ENCODE data around the gene SMTNL2. TPM values are rescaled to one million over a fixed set of nuclear protein-coding genes. Genes with fewer than 3 reads are reported as not detected.
A peak's percentile ranks its signal among the peaks of the same experiment; 100 is the strongest.

Gene SMTNL2
- total RNA-seq, 1 experiment from 2014 or later: 2.9 TPM

GRCh38 chr17:4544135-4544950, 40.0 kb upstream of the SMTNL2 start:
- in situ Hi-C loops (cut with HindIII; ENCODE audit: low pct_unique_long_range_greater_than_20kb, low sequenced_read_pairs): no loop called here
- no peak for DNase-seq (ENCODE audit: low read depth)

DNA sequence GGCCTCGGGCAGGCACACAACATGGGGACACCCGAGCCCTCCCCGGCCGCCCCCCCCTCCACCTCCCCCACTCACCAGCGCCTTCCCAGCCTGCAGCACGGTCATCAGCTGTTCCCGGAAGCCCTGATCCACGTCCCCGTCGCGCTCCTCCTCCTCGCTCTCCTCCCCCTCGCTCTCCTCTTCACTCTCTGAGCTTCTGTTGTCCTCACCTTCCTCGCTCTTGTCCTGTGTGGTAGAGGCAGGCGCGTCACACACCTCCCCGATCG, 39.4 kb upstream of the SMTNL2 start:
- in situ Hi-C loops (cut with HindIII; ENCODE audit: low pct_unique_long_range_greater_than_20kb, low sequenced_read_pairs): no loop called here

DNA sequence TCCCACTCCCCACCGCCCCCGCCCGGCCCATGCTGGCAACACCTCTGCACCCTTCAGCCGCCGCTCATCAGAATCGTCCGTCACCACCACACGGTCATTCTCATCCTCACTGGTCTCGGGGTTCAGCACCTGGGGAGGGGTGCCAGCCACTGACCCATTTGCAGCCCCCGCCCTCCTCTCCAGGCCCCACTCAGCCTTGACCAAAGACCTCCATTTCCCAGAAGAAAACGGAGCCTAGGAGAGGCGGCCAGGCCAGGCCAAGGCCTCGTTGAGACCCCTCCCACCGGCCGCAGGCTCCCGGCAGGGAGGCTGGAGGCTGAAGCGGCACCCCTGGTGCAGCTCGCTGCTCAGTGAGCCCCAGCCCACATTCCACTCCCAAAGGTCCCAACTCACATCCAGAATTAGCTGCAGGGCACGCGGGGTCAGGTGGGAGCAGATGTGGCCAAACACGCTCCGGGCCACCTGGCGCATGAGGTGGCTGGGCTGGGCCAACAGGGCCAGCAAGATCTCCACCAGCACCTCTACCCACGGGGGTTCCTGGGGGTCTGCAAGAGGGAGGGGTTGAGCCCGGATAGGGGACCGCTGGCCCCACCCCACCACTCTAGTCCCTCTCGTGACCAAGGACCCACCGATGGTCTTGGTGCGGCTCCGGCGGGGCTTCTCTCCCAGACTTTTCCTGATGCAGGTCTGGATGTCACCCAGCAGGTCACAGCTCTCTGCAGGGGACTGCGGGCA, 38.9 kb upstream of the SMTNL2 start:
- in situ Hi-C loops (cut with HindIII; ENCODE audit: low pct_unique_long_range_greater_than_20kb, low sequenced_read_pairs): no loop called here
- DNase-seq (ENCODE audit: low read depth): no peak

More for the DNA sequence above, 39.4 kb upstream of the SMTNL2 start:
- no peak for DNase-seq (ENCODE audit: low read depth)

GRCh38 chr17:4547118-4547906, 37.0 kb upstream of the SMTNL2 start:
- DNase-seq (ENCODE audit: low read depth): no peak
- in situ Hi-C loops (cut with HindIII; ENCODE audit: low pct_unique_long_range_greater_than_20kb, low sequenced_read_pairs): no loop called here

- no peak for DNase-seq (ENCODE audit: low read depth)
- in situ Hi-C loops (cut with HindIII; ENCODE audit: low pct_unique_long_range_greater_than_20kb, low sequenced_read_pairs): no loop called here
Measured at GRCh38 chr17:4548061-4548461, 36.3 kb upstream of the SMTNL2 start.

- DNase-seq (ENCODE audit: low read depth): no peak
- in situ Hi-C loops (cut with HindIII; ENCODE audit: low pct_unique_long_range_greater_than_20kb, low sequenced_read_pairs): no loop called here
Measured at GRCh38 chr17:4548721-4549531, 35.4 kb upstream of the SMTNL2 start.

GRCh38 chr17:4549781-4550533, 34.4 kb upstream of the SMTNL2 start:
- no peak for DNase-seq (ENCODE audit: low read depth)
- in situ Hi-C loops (cut with HindIII; ENCODE audit: low pct_unique_long_range_greater_than_20kb, low sequenced_read_pairs): no loop called here

DNA sequence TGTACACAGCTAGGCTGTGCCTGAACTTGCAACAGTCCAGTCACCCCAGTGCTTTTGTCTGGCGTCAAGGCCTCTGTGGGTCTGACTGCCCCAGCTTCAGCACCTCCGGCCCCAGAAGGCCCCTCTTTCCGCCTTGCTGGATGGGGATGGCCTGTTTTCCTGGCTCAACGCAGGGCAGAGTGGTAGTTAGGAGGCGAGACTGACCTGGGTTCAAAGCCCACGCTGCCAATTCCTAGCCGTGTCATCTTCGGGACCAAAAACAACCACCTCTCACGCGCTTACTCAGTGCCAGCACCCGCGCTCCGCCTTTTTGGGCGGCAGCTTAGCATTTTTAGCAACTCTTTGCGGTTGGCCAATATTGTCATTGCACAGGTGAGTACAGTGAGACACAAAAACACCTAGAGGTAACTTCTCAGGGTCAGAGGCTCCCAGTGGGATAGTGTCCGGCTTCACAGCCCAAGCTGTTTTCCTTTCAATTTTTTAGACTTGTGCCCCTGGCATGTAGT, 33.7 kb upstream of the SMTNL2 start:
- in situ Hi-C loops (cut with HindIII; ENCODE audit: low pct_unique_long_range_greater_than_20kb, low sequenced_read_pairs): no loop called here
- no peak for DNase-seq (ENCODE audit: low read depth)

GRCh38 chr17:4551141-4551540, 33.2 kb upstream of the SMTNL2 start:
- in situ Hi-C loops (cut with HindIII; ENCODE audit: low pct_unique_long_range_greater_than_20kb, low sequenced_read_pairs): no loop called here
- DNase-seq (ENCODE audit: low read depth): no peak

- in situ Hi-C loops (cut with HindIII; ENCODE audit: low pct_unique_long_range_greater_than_20kb, low sequenced_read_pairs): no loop called here
- no peak for DNase-seq (ENCODE audit: low read depth)
Measured at GRCh38 chr17:4551796-4552525, 32.4 kb upstream of the SMTNL2 start.

GRCh38 chr17:4553669-4554068, 30.7 kb upstream of the SMTNL2 start:
- DNase-seq (ENCODE audit: low read depth): no peak

GRCh38 chr17:4554441-4554996, 29.8 kb upstream of the SMTNL2 start:
- no peak for DNase-seq (ENCODE audit: low read depth)
- in situ Hi-C loops (cut with HindIII; ENCODE audit: low pct_unique_long_range_greater_than_20kb, low sequenced_read_pairs): no loop called here

More at GRCh38 chr17:4553669-4554068, 30.7 kb upstream of the SMTNL2 start:
- in situ Hi-C loops (cut with HindIII; ENCODE audit: low pct_unique_long_range_greater_than_20kb, low sequenced_read_pairs): no loop called here

GRCh38 chr17:4554997-4555799, 29.1 kb upstream of the SMTNL2 start, which contains the start of gene MYBBP1A:
TSS of gene MYBBP1A (minus strand) at chr17:4555384. CDS start at chr17:4555324, 60 bp downstream.
- in situ Hi-C loops (cut with HindIII; ENCODE audit: low pct_unique_long_range_greater_than_20kb, low sequenced_read_pairs): no loop called here
- DNase-seq (ENCODE audit: low read depth): peak; percentile 87

DNA sequence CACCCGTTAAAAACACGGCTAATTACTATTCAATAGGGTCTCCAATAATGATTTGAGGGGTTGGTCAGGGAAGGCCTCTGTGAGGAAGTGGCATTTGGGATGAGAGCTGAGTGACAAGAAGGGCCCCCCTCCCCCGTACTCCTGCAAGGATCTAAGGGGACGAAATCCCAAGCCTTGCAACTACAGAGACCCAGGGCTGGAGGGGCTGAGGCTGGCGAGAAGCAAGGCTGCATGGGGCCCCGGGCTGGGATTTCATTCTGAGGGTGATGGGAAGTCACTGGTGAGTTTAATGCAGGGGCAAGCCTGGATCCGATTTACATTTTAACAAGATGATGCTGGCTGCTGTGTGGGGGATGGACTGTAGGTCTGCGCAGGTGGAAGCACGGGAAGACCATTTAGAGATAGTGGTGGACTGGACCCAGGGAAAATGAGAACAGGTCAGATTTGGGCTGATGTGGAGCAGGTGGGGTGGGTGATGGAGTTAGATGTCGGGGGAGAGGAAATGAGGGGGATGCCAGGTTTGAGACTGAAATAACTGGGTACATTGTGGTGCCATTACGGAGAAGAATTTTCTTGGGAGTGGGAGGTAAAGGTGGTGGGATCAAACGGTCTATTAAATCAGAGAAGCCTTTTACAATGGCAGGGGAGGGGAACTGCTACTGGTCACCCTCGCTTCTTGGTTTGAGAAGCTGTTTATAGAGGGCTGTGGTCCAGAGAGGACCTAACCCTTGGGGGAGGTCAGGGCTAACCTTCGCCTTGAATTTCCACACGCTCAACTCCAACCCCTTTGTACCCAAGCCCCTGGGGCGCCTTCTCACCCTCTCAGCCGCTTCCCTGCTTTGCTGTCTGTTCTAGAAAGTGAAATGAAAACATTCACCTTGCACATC, 28.2 kb upstream of the SMTNL2 start:
- DNase-seq (ENCODE audit: low read depth): no peak
- in situ Hi-C loops (cut with HindIII; ENCODE audit: low pct_unique_long_range_greater_than_20kb, low sequenced_read_pairs): no loop called here

GRCh38 chr17:4556996-4557395, 27.3 kb upstream of the SMTNL2 start:
- in situ Hi-C loops (cut with HindIII; ENCODE audit: low pct_unique_long_range_greater_than_20kb, low sequenced_read_pairs): no loop called here
- DNase-seq (ENCODE audit: low read depth): no peak
